Keratinocyte (primary cell): ENCODE results near the gene SLFN11. TPM values are rescaled to one million over a fixed set of nuclear protein-coding genes. Genes with fewer than 3 reads are reported as not detected.

Source experiments
- DNase-seq: peaks from one replicate; pipeline ENCODE4 v3.0.0-alpha.2; 2011; ENCODE audit warnings: low read depth, missing footprints, low spot score
- FAIRE-seq: peaks from 2 replicates; lab custom pipeline; 2011; peaks lifted over from hg19 to GRCh38; lab: Jason Lieb, UNC
- H2AFZ ChIP-seq: 2 replicates; pipeline ENCODE4 v1.6.0; 2012; ENCODE audit warnings: low read length, control low read depth, inconsistent platforms; ENCODE audit not compliant: control insufficient read depth
- H3K27ac ChIP-seq: 2 replicates; pipeline ENCODE4 v1.5.1; 2011; ENCODE audit warnings: low read length; ENCODE audit not compliant: control insufficient read depth, insufficient read depth
- H3K27me3 ChIP-seq: 3 replicates; pipeline ENCODE4 v1.6.0; 2011; ENCODE audit warnings: low read length; ENCODE audit not compliant: control insufficient read depth, insufficient read depth; ENCODE audit errors: extremely low read depth
- H3K36me3 ChIP-seq, 2 experiments: 2 replicates in 1 of 2; 3 replicates in 1 of 2; pipeline ENCODE4 v1.5.1; 2011; ENCODE audit warnings: low read length in 2 of 2, mild to moderate bottlenecking in 1 of 2; ENCODE audit not compliant: control insufficient read depth in 2 of 2, insufficient read depth in 2 of 2; ENCODE audit errors: extremely low read depth in 1 of 2
- H3K4me1 ChIP-seq: 3 replicates; pipeline ENCODE4 v1.5.1; 2011; ENCODE audit warnings: low read length; ENCODE audit not compliant: control insufficient read depth, insufficient read depth; ENCODE audit errors: extremely low read depth
- H3K4me2 ChIP-seq: 3 replicates; pipeline ENCODE4 v1.6.0; 2011; ENCODE audit warnings: low read depth, low read length; ENCODE audit not compliant: control insufficient read depth, insufficient read depth; ENCODE audit errors: extremely low read depth
- H3K4me3 ChIP-seq, 3 experiments: fragments of 200-600 bp in 1 of 3; sonication (generic) in 1 of 3; 2 replicates in 2 of 3; 3 replicates in 1 of 3; pipeline ENCODE4 v1.5.1; 2011 to 2016; ENCODE audit warnings: low read length in 3 of 3, mild to moderate bottlenecking in 3 of 3, control low read depth in 2 of 3, inconsistent platforms in 1 of 3, low read depth in 1 of 3, mixed read lengths in 1 of 3, mixed run types in 1 of 3, moderate library complexity in 1 of 3; ENCODE audit not compliant: control insufficient read depth in 2 of 3, insufficient read depth in 2 of 3; ENCODE audit errors: extremely low read depth in 1 of 3
- H3K79me2 ChIP-seq: 2 replicates; pipeline ENCODE4 v1.6.0; 2012; ENCODE audit warnings: low read length; ENCODE audit not compliant: control insufficient read depth, insufficient read depth
- H3K9ac ChIP-seq: 3 replicates; pipeline ENCODE4 v1.6.0; 2011; ENCODE audit warnings: low read length; ENCODE audit not compliant: control insufficient read depth, insufficient read depth; ENCODE audit errors: extremely low read depth
- H3K9me1 ChIP-seq: 3 replicates; pipeline ENCODE4 v1.6.0; 2011; ENCODE audit warnings: low read length; ENCODE audit not compliant: control insufficient read depth, insufficient read depth; ENCODE audit errors: extremely low read depth
- H3K9me3 ChIP-seq: 2 replicates; pipeline ENCODE4 v1.5.1; 2012; ENCODE audit warnings: low read depth, low read length; ENCODE audit not compliant: control insufficient read depth
- H4K20me1 ChIP-seq: 3 replicates; pipeline ENCODE4 v1.6.0; 2011; ENCODE audit warnings: low read length; ENCODE audit not compliant: control insufficient read depth, insufficient read depth; ENCODE audit errors: extremely low read depth
- EZH2 ChIP-seq: IDR thresholded peaks from one replicate; pipeline ENCODE4 v1.6.1; 2012; ENCODE audit warnings: inconsistent platforms, mild to moderate bottlenecking, low read length, moderate library complexity
- dilution Hi-C: fragments of 300-500 bp; cut with MboI; formaldehyde crosslinking; loops from one replicate; pipeline ENCODE4 v1.7.0; 2020; ENCODE audit warnings: low sequenced_read_pairs; ENCODE audit not compliant: extremely low pct_ligation_motif_present
- polyA plus RNA-seq, 5 experiments: library from polyadenylated mRNA; depleted of rRNA in 3 of 5; stranded (reverse) in 3 of 5; stranded (forward) in 1 of 5; unstranded in 1 of 5; fragments of >200 nt; gene quantifications; 1 replicate in 1 of 5; 2 replicates in 3 of 5; 3 replicates in 1 of 5; pipeline versions ENCODE4 v1.2.1 to v1.2.3, GENCODE V29; 2011 to 2012; ENCODE audit warnings: missing spikeins in 2 of 5, low read depth in 1 of 5, low replicate concordance in 1 of 5
- TF ChIP-seq, protein P1 (sequence below), 3 experiments: IDR thresholded peaks in 1 of 3; conservative IDR thresholded peaks in 1 of 3; optimal IDR thresholded peaks in 1 of 3; 2 replicates in 2 of 3; 3 replicates in 1 of 3; pipeline versions ENCODE3 to v1.5.1; 2011; ENCODE audit warnings: low read length in 3 of 3, mild to moderate bottlenecking in 3 of 3, moderate library complexity in 2 of 3, control low read depth in 1 of 3, inconsistent platforms in 1 of 3; ENCODE audit not compliant: insufficient read depth in 2 of 3; ENCODE audit errors: extremely low read depth in 1 of 3

SLFN11 gene
- polyA plus RNA-seq, 1 donor (not counting 4 experiments of a cell fraction or from before 2014, with no cell fraction given) = 3.5 TPM

DNA sequence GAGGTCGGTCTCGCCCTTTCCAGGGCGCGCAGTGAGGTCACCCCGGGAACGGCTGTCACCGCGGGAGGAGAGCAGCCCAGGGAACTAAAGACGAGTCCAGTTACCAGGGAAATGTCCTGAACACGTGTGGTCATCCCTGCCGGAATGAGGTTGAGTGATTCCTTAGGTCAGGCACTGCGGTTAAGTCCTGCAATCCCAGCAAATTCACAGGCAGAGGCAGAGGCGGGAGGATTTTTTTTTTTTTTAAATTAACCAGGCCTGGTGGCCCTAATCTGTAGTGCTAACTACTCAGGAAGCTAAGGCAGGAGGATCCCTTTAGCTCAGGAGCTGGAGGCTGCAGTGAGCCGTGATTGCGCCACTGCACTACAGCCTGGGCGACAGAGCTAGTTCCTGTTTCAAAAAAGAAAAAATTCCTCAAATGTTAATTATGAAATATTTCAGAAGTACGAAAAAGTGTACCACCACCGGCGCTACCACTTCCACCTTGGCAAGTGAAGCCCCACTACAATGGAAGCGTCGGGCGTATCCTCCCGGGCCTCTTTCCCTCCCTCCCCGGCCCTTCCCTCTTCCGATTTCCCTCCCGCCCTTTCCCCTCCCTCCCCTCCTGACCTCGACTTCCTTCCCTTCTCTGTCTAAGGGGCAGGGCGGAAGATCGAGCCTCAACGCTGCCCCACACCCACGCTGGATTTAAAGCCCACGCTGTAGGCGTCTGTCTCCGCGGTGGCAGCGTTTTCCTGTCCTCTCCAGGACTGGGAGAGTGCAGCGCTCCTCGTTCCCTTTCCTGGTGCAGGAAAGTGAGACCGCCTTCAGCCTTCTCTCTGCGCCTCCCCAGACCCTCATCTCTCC, 27.3 kb downstream of the SLFN11 start:
- TF ChIP-seq, protein P1, sequence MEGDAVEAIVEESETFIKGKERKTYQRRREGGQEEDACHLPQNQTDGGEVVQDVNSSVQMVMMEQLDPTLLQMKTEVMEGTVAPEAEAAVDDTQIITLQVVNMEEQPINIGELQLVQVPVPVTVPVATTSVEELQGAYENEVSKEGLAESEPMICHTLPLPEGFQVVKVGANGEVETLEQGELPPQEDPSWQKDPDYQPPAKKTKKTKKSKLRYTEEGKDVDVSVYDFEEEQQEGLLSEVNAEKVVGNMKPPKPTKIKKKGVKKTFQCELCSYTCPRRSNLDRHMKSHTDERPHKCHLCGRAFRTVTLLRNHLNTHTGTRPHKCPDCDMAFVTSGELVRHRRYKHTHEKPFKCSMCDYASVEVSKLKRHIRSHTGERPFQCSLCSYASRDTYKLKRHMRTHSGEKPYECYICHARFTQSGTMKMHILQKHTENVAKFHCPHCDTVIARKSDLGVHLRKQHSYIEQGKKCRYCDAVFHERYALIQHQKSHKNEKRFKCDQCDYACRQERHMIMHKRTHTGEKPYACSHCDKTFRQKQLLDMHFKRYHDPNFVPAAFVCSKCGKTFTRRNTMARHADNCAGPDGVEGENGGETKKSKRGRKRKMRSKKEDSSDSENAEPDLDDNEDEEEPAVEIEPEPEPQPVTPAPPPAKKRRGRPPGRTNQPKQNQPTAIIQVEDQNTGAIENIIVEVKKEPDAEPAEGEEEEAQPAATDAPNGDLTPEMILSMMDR (optimal IDR thresholded peaks at IDR 0.05 in 1 of 3, IDR thresholded peaks at IDR 0.05 in 1 of 3, conservative IDR thresholded peaks at IDR 0.05 in 1 of 3; ENCODE audit: extremely low read depth in 1 of 3, insufficient read depth in 2 of 3, low read length in 3 of 3) = no peak
- Histone ChIP-seq H3K36me3 (no peaks in the 10 kb centered on the region), H3K79me2 (no peaks in the 10 kb centered on the region), H3K27ac (no peak overlapping the region), H4K20me1 (no peaks in the 10 kb centered on the region), H3K27me3 (peaks cover 23% of the 10 kb centered on the region), H3K4me1 (peaks cover 5% of the 10 kb centered on the region), H3K9me1 (no peaks in the 10 kb centered on the region), H3K4me3 (peak overlapping the region; percentile 12 to 52 (median 28)), H2AFZ (peak overlapping the region; percentile 81), H3K4me2 (peak overlapping the region; percentile 72), H3K9me3 (no peaks in the 10 kb centered on the region), H3K9ac (no peak overlapping the region)
- dilution Hi-C loops = no loop called here
- no peak for DNase-seq
- FAIRE-seq = no peak

DNA sequence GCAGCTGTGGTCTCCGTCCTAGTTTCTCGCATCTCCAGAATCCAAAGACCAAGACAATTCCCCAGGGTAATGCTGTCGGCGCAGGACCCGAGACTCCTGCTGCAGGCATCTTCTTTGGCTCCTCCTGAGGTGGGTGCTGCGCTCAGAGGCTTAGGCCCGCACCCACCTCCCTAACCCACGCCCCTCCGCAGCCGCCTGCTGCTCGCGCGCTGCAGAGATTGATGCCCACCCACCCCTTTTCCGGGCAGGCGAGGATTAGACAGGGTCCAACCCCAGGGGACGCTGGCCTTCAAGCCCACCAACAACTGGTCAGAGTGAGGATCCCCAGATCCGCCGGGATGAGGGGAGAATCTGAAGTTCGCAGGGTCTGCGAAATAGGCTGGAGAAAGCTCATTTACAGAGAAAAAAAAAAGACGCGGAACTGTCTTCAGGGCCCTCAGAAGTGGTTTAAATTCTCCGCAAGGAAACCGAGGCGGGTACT, 27.9 kb downstream of the SLFN11 start:
- H2AFZ ChIP-seq = peak overlapping the region; percentile 81
- H3K9ac ChIP-seq = no peak overlapping the region

More for the DNA sequence above, 27.9 kb downstream of the SLFN11 start:
- dilution Hi-C loops = no loop called here
- DNase-seq = no peak
- Histone ChIP-seq H4K20me1 (no peaks in the 10 kb centered on the region), H3K9me3 (no peaks in the 10 kb centered on the region), H3K4me2 (peak overlapping the region; percentile 72), H3K36me3 (no peaks in the 10 kb centered on the region), H3K27ac (no peak overlapping the region), H3K9me1 (no peaks in the 10 kb centered on the region), H3K27me3 (peaks cover 23% of the 10 kb centered on the region), H3K4me1 (peaks cover 5% of the 10 kb centered on the region), H3K4me3 (peak overlapping the region in 1 of 3 experiments; percentile 52), H3K79me2 (no peaks in the 10 kb centered on the region)
- FAIRE-seq = no peak
- TF ChIP-seq EZH2 = no peak
- TF ChIP-seq, protein P1 (optimal IDR thresholded peaks at IDR 0.05 in 1 of 3, IDR thresholded peaks at IDR 0.05 in 1 of 3, conservative IDR thresholded peaks at IDR 0.05 in 1 of 3; ENCODE audit: extremely low read depth in 1 of 3, insufficient read depth in 2 of 3, low read length in 3 of 3) = no peak
